ENCODE measurements around the gene PDE6C.

- TF ChIP-seq CTCF (IDR thresholded peaks at IDR 0.05; ENCODE audit: insufficient read depth, low read depth, low read length) = no peak
- no peak for TF ChIP-seq EZH2 (IDR thresholded peaks at IDR 0.05; ENCODE audit: insufficient read depth, low read length)
These were observed 8.2 kb upstream of the PDE6C start for GRCh38 chr10:93604146-93604545.
